GM23248 (cell line): ENCODE data around the gene CCR3.

ENCODE experiments used
- EZH2 ChIP-seq: fragments of 200-600 bp; sonication (generic); IDR thresholded peaks from 2 replicates; pipeline ENCODE4 v1.6.1; 2018; ENCODE audit warnings: antibody characterized with exemption, mild to moderate bottlenecking; ENCODE audit not compliant: insufficient read depth, poor library complexity, severe bottlenecking
- EZH2phosphoT487 ChIP-seq: fragments of 200-600 bp; sonication (generic); IDR thresholded peaks from 2 replicates; pipeline ENCODE4 v1.6.1; 2018; ENCODE audit warnings: antibody characterized with exemption, moderate library complexity, mild to moderate bottlenecking, low read depth; ENCODE audit not compliant: insufficient read depth

- TF ChIP-seq EZH2: no peak
- TF ChIP-seq EZH2phosphoT487: no peak
Measured at GRCh38 chr3:46202535-46202934, 39.7 kb upstream of the CCR3 start.
